Vagina (tissue), 2 donors: ENCODE measurements around the gene FAM53B.

Experiments used
- POLR2A ChIP-seq, 2 donors: fragments of 450-650 bp; IDR thresholded peaks; one replicate each; pipeline ENCODE4 v1.6.1; 2017; ENCODE audit warnings: antibody characterized with exemption in 2 of 2, mild to moderate bottlenecking in 2 of 2, moderate library complexity in 2 of 2
- POLR2AphosphoS5 ChIP-seq, 2 donors: sonication (generic); formaldehyde crosslinking; IDR thresholded peaks; one replicate each; pipeline ENCODE4 v1.9.0; 2017; ENCODE audit warnings: antibody characterized with exemption in 2 of 2, mild to moderate bottlenecking in 2 of 2, low read depth in 1 of 2; ENCODE audit not compliant: insufficient read depth in 1 of 2
- TF ChIP-seq, protein P1 (sequence below), 3 experiments: fragments of 450-650 bp in 2 of 3; fragments of 200-600 bp in 1 of 3; sonication (generic) in 1 of 3; IDR thresholded peaks; one replicate each; pipeline ENCODE4 v1.5.1; 2017 to 2019; ENCODE audit warnings: antibody characterized with exemption in 3 of 3, mild to moderate bottlenecking in 2 of 3, moderate library complexity in 2 of 3

DNA sequence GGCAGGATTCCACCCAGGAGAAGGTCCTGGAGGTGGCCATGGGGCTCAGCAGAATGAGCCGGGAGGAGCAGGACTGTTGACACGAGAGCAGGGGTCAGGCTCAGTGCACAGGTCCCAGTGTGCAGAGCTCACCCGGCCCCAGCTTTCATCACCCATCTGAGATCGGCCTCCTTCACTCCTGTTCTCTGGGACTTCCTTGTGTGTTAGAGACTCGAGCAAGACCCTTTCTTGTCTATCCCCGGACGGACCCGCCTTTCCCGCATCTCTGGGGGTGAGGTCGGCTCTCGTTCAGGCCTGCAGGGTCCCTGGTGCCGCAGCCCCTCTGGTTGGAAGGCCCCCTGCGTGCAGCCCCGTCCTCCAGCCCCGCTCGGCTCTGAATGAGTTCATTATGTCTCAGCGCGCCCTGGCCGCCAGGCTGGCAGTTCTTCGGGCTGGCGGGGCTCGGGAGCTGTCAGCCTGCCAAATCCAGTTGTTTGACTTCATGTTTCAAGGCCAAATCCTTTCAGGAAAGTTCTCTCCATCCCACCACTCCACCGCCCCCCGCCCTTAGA is 154.6 kb downstream of the FAM53B start:
- TF ChIP-seq, protein P1, sequence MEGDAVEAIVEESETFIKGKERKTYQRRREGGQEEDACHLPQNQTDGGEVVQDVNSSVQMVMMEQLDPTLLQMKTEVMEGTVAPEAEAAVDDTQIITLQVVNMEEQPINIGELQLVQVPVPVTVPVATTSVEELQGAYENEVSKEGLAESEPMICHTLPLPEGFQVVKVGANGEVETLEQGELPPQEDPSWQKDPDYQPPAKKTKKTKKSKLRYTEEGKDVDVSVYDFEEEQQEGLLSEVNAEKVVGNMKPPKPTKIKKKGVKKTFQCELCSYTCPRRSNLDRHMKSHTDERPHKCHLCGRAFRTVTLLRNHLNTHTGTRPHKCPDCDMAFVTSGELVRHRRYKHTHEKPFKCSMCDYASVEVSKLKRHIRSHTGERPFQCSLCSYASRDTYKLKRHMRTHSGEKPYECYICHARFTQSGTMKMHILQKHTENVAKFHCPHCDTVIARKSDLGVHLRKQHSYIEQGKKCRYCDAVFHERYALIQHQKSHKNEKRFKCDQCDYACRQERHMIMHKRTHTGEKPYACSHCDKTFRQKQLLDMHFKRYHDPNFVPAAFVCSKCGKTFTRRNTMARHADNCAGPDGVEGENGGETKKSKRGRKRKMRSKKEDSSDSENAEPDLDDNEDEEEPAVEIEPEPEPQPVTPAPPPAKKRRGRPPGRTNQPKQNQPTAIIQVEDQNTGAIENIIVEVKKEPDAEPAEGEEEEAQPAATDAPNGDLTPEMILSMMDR (IDR thresholded peaks at IDR 0.05), result no peak
- TF ChIP-seq POLR2A (IDR thresholded peaks at IDR 0.05) (no peak), POLR2AphosphoS5 (IDR thresholded peaks at IDR 0.05; ENCODE audit: insufficient read depth in 1 of 2, low read depth in 1 of 2) (no peak)
